ENCODE data around the gene CMPK1. TPM values are rescaled to one million over a fixed set of nuclear protein-coding genes. Genes with fewer than 3 reads are reported as not detected.
"Not testable (repeated sequence)": the region's sequence is repeated elsewhere in the genome, so short reads cannot be mapped to it uniquely, and the experiment has no call there.

The CMPK1 gene, protein sequence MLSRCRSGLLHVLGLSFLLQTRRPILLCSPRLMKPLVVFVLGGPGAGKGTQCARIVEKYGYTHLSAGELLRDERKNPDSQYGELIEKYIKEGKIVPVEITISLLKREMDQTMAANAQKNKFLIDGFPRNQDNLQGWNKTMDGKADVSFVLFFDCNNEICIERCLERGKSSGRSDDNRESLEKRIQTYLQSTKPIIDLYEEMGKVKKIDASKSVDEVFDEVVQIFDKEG
- 127 TPM for total RNA-seq
- long read RNA-seq, transcript CMPK1-202 (5 exons, 1,212 nt) = minor isoform, 14 of 470 reads
- long read RNA-seq, transcript CMPK1-203 (6 exons, 2,930 nt) = major isoform, 440 of 470 reads
- long read RNA-seq, partial matches to known transcripts = 2 of 470 reads
- long read RNA-seq, other reads (novel, unspliced or antisense) = 13 of 470 reads

DNA sequence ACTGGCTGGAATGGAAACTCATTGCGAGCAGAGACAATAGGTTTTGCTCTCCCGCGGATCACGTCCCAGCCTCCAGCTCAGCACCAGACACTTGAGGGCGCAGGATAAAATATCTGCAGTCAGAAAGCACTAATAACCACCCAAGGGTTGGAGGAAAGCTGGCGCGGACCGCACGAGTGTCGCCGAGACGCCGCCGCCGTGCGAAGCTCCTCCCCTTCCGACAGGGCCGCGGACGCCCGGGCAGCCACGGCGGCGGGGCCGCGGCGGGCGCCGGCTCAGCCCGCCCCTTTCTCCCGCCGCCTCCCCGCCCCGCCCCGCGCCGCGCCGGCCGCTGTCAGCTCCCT lies at the start of gene CMPK1:
CMPK1 (plus strand) TSS at position 213 of the 344 bp plus-strand sequence. CDS start 156 bp downstream, outside the sequence.
- Histone ChIP-seq H3K4me1 (peaks cover 24% of the 10 kb centered on the region), H3K27ac (peak within 1 kb of the TSS; percentile 97), H3K27me3 (no peaks in the 10 kb centered on the region), H3K4me3 (peak within 1 kb of the TSS; percentile 89), H3K36me3 (no peaks in the 10 kb centered on the region), H3K9me3 (no peaks in the 10 kb centered on the region)
- DNase-seq (peak; percentile 94), ATAC-seq (peak; percentile 92)
- TF ChIP-seq, protein P1, sequence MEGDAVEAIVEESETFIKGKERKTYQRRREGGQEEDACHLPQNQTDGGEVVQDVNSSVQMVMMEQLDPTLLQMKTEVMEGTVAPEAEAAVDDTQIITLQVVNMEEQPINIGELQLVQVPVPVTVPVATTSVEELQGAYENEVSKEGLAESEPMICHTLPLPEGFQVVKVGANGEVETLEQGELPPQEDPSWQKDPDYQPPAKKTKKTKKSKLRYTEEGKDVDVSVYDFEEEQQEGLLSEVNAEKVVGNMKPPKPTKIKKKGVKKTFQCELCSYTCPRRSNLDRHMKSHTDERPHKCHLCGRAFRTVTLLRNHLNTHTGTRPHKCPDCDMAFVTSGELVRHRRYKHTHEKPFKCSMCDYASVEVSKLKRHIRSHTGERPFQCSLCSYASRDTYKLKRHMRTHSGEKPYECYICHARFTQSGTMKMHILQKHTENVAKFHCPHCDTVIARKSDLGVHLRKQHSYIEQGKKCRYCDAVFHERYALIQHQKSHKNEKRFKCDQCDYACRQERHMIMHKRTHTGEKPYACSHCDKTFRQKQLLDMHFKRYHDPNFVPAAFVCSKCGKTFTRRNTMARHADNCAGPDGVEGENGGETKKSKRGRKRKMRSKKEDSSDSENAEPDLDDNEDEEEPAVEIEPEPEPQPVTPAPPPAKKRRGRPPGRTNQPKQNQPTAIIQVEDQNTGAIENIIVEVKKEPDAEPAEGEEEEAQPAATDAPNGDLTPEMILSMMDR (IDR thresholded peaks at IDR 0.05) = peak; percentile 5
- intact Hi-C loops (cut with DNase I) = no loop called here

DNA sequence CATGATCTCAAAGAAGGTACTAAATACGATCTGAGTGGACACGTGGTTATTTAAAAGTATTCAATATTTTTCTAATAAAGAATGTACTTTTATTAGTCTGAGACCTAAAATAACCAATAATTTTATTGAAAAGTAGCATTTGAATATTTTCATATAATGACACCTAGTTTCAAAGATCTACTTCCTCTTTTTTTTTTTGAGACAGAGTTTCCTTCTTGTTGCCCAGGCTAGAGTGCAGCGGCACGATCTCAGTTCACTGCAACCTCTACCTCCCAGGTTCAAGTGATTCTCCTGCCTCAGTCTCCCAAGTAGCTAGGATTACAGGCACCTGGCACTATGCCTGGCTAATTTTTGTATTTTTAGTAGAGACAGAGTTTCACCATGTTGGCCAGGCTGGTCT lies 45.5 kb upstream of the CMPK1 start:
- H3K9me3 ChIP-seq; intact Hi-C loops (cut with DNase I); ATAC-seq; DNase-seq; H3K4me3 ChIP-seq; H3K27ac ChIP-seq; H3K4me1 ChIP-seq; H3K36me3 ChIP-seq; H3K27me3 ChIP-seq: not testable (repeated sequence)

DNA sequence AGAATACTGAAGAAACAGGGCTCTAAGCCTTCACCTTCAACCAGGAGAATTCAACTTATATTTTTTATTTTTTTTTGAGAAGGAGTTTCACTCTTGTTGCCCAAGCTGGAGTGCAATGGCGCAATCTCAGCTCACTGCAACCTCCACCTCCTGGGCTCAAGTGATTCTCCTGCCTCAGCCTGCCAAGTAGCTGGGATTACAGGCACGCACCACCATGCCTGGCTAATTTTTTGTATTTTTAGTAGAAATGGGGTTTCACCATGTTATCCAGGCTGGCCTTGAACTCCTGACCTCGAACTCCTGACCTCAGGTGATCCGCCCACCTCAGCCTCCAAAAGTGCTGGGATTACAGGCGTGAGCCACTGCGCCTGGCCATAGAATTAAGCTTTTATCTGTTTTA lies 38.7 kb upstream of the CMPK1 start:
- H3K4me1 ChIP-seq; H3K9me3 ChIP-seq; H3K4me3 ChIP-seq; H3K27ac ChIP-seq; DNase-seq; intact Hi-C loops (cut with DNase I); H3K36me3 ChIP-seq; H3K27me3 ChIP-seq; ATAC-seq: not testable (repeated sequence)

DNA sequence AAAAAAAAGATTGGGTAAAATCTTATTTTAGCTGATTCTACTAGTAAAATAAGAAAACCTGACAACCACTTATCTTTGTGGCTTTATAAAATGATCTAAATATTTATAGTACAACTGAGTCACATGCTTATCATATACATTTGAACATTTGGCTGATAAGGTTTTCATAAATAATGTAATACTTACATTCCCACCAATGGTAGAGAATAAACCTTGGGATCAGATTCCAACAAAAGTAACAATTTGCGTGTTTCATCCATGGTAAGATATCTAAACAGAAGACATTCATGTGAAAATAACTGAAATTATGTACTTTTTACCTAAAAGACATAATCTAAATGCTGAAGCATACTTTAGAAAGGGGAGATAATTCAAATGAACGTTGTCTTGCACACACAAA lies 38.0 kb upstream of the CMPK1 start:
- TF ChIP-seq, protein P1 (IDR thresholded peaks at IDR 0.05) = no peak
- Histone ChIP-seq H3K36me3 (no peaks in the 10 kb centered on the region), H3K27me3 (no peaks in the 10 kb centered on the region), H3K4me1 (peaks cover 8% of the 10 kb centered on the region), H3K4me3 (no peak overlapping the region), H3K9me3 (no peaks in the 10 kb centered on the region), H3K27ac (no peak overlapping the region)
- intact Hi-C loops (cut with DNase I) = no loop called here
- no peak for DNase-seq
- no peak for ATAC-seq

DNA sequence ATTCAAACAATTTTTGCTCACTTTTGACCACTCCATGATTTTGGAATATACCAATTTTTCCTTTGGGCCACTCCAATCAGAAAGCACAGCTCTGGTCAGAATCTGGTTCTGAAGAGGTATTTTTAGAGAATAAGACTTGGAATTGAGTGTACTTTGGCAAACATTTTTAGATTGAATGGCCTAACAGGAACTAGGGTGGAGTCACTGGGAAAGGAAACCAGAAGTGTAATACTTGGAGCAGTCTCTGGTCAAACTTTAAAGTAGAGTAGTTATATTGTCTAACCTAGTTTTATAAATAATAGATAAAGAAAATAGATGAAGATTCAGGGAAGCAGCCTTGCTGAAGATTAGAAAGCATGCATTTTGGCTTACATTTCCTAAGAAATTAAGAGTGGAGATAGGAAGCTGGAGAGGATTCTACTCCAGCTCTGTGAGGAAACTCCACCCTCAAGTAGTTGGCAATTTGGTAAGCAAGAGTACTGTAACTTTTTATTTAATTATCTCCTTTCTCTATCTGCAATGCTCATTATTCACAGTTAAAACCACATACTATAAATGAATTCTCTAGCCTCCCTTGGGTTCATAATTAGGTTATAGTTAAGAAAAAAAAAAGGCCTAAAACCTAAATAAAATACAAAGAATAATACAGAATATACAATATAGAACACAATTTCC lies 35.4 kb upstream of the CMPK1 start:
- peak; percentile 42 for ATAC-seq
- intact Hi-C loops (cut with DNase I) = no loop called here
- H3K4me1 ChIP-seq = peaks cover 8% of the 10 kb centered on the region

DNA sequence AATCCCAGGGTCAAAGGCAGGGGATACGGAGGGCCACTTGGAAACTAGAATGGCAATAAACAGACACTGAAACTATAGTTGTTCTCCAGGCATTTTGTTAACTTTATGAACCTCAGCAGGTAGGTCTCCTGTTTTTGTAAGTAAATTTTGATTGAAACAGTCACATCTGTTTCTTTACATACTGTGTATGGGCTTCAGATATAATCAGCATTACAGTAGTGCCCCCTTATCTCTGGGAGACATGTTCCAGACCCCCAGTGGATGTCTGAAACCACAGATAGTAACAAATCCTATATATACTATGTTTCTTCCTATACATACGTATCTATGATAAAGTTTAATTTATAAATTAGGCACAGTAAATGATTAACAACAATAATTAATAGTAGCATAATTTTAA lies 31.1 kb upstream of the CMPK1 start:
- DNase-seq = no peak
- no peak overlapping the region for H3K27ac ChIP-seq
- no peaks in the 10 kb centered on the region for H3K27me3 ChIP-seq
- H3K4me1 ChIP-seq = peaks cover 8% of the 10 kb centered on the region
- ATAC-seq = no peak
- intact Hi-C loops (cut with DNase I) = no loop called here
- no peaks in the 10 kb centered on the region for H3K36me3 ChIP-seq
- TF ChIP-seq, protein P1 (IDR thresholded peaks at IDR 0.05) = no peak
- no peak overlapping the region for H3K4me3 ChIP-seq
- no peaks in the 10 kb centered on the region for H3K9me3 ChIP-seq

More for the DNA sequence above, 35.4 kb upstream of the CMPK1 start:
- no peaks in the 10 kb centered on the region for H3K36me3 ChIP-seq
- no peaks in the 10 kb centered on the region for H3K9me3 ChIP-seq
- no peaks in the 10 kb centered on the region for H3K27me3 ChIP-seq
- TF ChIP-seq, protein P1 (IDR thresholded peaks at IDR 0.05) = no peak
- DNase-seq = no peak
- no peak overlapping the region for H3K4me3 ChIP-seq
- H3K27ac ChIP-seq = peak overlapping the region; percentile 44

Measured in upper lobe of right lung (tissue), 1 donor.